Endothelial cell of umbilical vein (primary cell): ENCODE results near the gene SCML2. TPM values are rescaled to one million over a fixed set of nuclear protein-coding genes. Genes with fewer than 3 reads are reported as not detected.

Experiments
- BruUV-seq: library from RNA; stranded (reverse); fragments of 400-500 nt; replicated peaks from 2 replicates; lab custom pipeline; 2021; lab: Mats Ljungman, UMichigan
- CTCF ChIA-PET: fragments of 300-600, 350-600 bp; sonication (Branson Sonifier 250); formaldehyde crosslinking; loops from one replicate; lab custom pipeline; 2021; ENCODE audit warnings: antibody characterized with exemption, inconsistent platforms; lab: Charles Lee
- POLR2A ChIA-PET: fragments of 300-600, 350-600 bp; sonication (Branson Sonifier 250); formaldehyde crosslinking; loops from one replicate; lab custom pipeline; 2021; ENCODE audit warnings: antibody characterized with exemption, inconsistent platforms; lab: Charles Lee
- DNase-seq: peaks from one replicate; pipeline ENCODE4 v3.0.0-alpha.2; 2011; ENCODE audit warnings: low read depth, low spot score
- FAIRE-seq: peaks from 2 replicates; lab custom pipeline; 2011; peaks lifted over from hg19 to GRCh38; lab: Jason Lieb, UNC
- H2AFZ ChIP-seq: 2 replicates; pipeline ENCODE4 v1.6.0; 2012; ENCODE audit warnings: low read depth, low read length, control low read depth, inconsistent platforms
- H3K27ac ChIP-seq: 2 replicates; pipeline ENCODE4 v1.5.1; 2011; ENCODE audit warnings: low read depth, mild to moderate bottlenecking, control low read depth, low read length, moderate library complexity; ENCODE audit not compliant: insufficient read depth
- H3K27me3 ChIP-seq, 2 experiments: 2 replicates each; pipeline versions ENCODE4 v1.6.0 to v1.6.1; 2011; ENCODE audit warnings: low read length in 2 of 2, mixed read lengths in 1 of 2; ENCODE audit not compliant: control insufficient read depth in 2 of 2, insufficient read depth in 2 of 2
- H3K36me3 ChIP-seq, 2 experiments: 2 replicates in 1 of 2; 3 replicates in 1 of 2; pipeline ENCODE4 v1.5.1; 2011; ENCODE audit warnings: low read length in 2 of 2, mild to moderate bottlenecking in 1 of 2, moderate library complexity in 1 of 2; ENCODE audit not compliant: control insufficient read depth in 2 of 2, insufficient read depth in 2 of 2; ENCODE audit errors: extremely low read depth in 1 of 2
- H3K4me1 ChIP-seq: 3 replicates; pipeline ENCODE4 v1.5.1; 2011; ENCODE audit warnings: mild to moderate bottlenecking, low read length; ENCODE audit not compliant: control insufficient read depth, insufficient read depth; ENCODE audit errors: extremely low read depth
- H3K4me2 ChIP-seq: 2 replicates; pipeline ENCODE4 v1.6.1; 2011; ENCODE audit warnings: low read length, control low read depth, mixed read lengths; ENCODE audit not compliant: insufficient read depth
- H3K4me3 ChIP-seq, 3 experiments: fragments of 200-600 bp in 1 of 3; sonication (generic), shearing (Covaris generic) in 1 of 3; replicated peaks in 1 of 3; 2 replicates each; pipeline ENCODE4 v1.5.1; 2011 to 2016; ENCODE audit warnings: control low read depth in 3 of 3, low read length in 3 of 3, mild to moderate bottlenecking in 2 of 3, inconsistent platforms in 1 of 3, low read depth in 1 of 3, moderate library complexity in 1 of 3; ENCODE audit not compliant: insufficient read depth in 1 of 3
- H3K79me2 ChIP-seq: 2 replicates; pipeline ENCODE4 v1.6.0; 2012; ENCODE audit warnings: low read length, inconsistent platforms; ENCODE audit not compliant: control insufficient read depth, insufficient read depth
- H3K9ac ChIP-seq: replicated peaks from 2 replicates; pipeline ENCODE3; 2011; ENCODE audit warnings: low read length, control low read depth; ENCODE audit not compliant: insufficient read depth; ENCODE audit errors: extremely low read depth
- H3K9me1 ChIP-seq: replicated peaks from 3 replicates; pipeline ENCODE4 v1.6.0; 2011; ENCODE audit warnings: mild to moderate bottlenecking, low read length; ENCODE audit not compliant: control insufficient read depth, insufficient read depth; ENCODE audit errors: extremely low read depth
- H3K9me3 ChIP-seq: replicated peaks from 2 replicates; pipeline ENCODE4 v1.5.1; 2012; ENCODE audit warnings: low read length, inconsistent platforms; ENCODE audit not compliant: control insufficient read depth, insufficient read depth
- H4K20me1 ChIP-seq: replicated peaks from 2 replicates; pipeline ENCODE3; 2011; ENCODE audit warnings: mild to moderate bottlenecking, low read length; ENCODE audit not compliant: control insufficient read depth, insufficient read depth; ENCODE audit errors: extremely low read depth
- EZH2 ChIP-seq: IDR thresholded peaks from 2 replicates; pipeline ENCODE4 v1.6.1; 2012; ENCODE audit warnings: borderline replicate concordance, low read depth, mild to moderate bottlenecking, moderate library complexity, low read length, inconsistent platforms; ENCODE audit not compliant: severe bottlenecking
- FOS ChIP-seq: IDR thresholded peaks from 2 replicates; pipeline ENCODE4 v1.6.1; 2011; ENCODE audit warnings: mild to moderate bottlenecking, low read length, moderate library complexity, borderline replicate concordance; ENCODE audit not compliant: insufficient read depth
- GATA2 ChIP-seq: IDR thresholded peaks from 2 replicates; pipeline ENCODE4 v1.7.0; 2011; ENCODE audit warnings: low read depth, mild to moderate bottlenecking, moderate library complexity, mixed read lengths, low read length; ENCODE audit not compliant: insufficient read length, insufficient read depth
- JUN ChIP-seq: IDR thresholded peaks from 2 replicates; pipeline ENCODE4 v1.6.1; 2011; ENCODE audit warnings: borderline replicate concordance, low read depth; ENCODE audit not compliant: insufficient read length, insufficient read depth
- MYC ChIP-seq: IDR thresholded peaks from one replicate; pipeline ENCODE4 v1.6.1; 2011; ENCODE audit warnings: mild to moderate bottlenecking, low read depth, low read length
- POLR2A ChIP-seq: IDR thresholded peaks from 2 replicates; pipeline ENCODE4 v1.6.1; 2012; ENCODE audit warnings: low read depth, mild to moderate bottlenecking, control low read depth, low read length
- POLR2AphosphoS5 ChIP-seq: IDR thresholded peaks from 2 replicates; pipeline ENCODE4 v1.6.1; 2012; ENCODE audit warnings: low read depth, mild to moderate bottlenecking, control low read depth, low read length, moderate library complexity; ENCODE audit not compliant: insufficient read depth
- dilution Hi-C: fragments of 300-500 bp; cut with MboI; formaldehyde crosslinking; loops from one replicate; pipeline ENCODE4 v1.15.0; 2019; ENCODE audit warnings: low sequenced_read_pairs; ENCODE audit not compliant: extremely low pct_ligation_motif_present
- intact Hi-C: fragments of 100-400 bp; cut with micrococcal nuclease; formaldehyde crosslinking; loops from one replicate; pipeline ENCODE4 v1.10.0; 2022
- polyA plus RNA-seq, 4 experiments: library from polyadenylated mRNA; depleted of rRNA in 3 of 4; stranded (reverse) in 3 of 4; unstranded in 1 of 4; fragments of >200 nt; gene quantifications; 2 replicates each; pipeline versions ENCODE4 v1.2.1 to v1.2.3, GENCODE V29; 2011 to 2012; ENCODE audit warnings: missing spikeins in 1 of 4
- total RNA-seq: library from RNA; stranded (reverse); gene quantifications from 2 replicates; pipeline ENCODE4 v1.2.3, GENCODE V29; 2021
- TF ChIP-seq, protein P1 (sequence below), 2 donors: IDR thresholded peaks; 1 replicate in 1 of 2; 2 replicates in 1 of 2; pipeline ENCODE4 v1.5.1; 2011; ENCODE audit warnings: low read length in 2 of 2, mild to moderate bottlenecking in 2 of 2, moderate library complexity in 2 of 2, control low read depth in 1 of 2, inconsistent platforms in 1 of 2, low read depth in 1 of 2; ENCODE audit not compliant: insufficient read depth in 1 of 2; ENCODE audit errors: extremely low read depth in 1 of 2
- TF ChIP-seq, protein P2 (sequence below): IDR thresholded peaks from 2 replicates; pipeline ENCODE4 v1.6.1; 2011; ENCODE audit not compliant: insufficient read depth, insufficient read length

SCML2 gene
- total and polyA plus RNA-seq, 2 donors (not counting 3 experiments of a cell fraction or from before 2014, with no cell fraction given), result 1.4 to 2.7 TPM

DNA sequence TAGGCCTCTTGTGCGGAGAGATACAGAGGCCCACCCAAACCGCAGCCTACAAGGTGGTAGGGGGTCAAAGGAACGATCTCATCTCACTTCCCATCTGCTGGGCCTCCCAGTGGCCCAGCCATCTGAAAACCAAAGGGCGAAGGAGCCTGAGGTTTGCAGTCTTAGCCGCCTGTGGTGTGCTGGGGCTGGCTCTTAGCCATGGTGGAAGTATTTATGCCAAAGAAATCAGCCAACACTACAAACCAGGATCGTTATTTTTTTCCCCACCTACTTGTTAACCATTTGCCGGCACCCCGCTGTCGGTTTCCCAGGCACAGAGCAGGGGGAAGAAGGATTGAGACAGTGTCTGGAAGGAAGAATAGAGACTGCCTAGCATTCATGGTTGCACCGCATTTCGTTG lies 40.0 kb upstream of the SCML2 start:
- H3K9me1 ChIP-seq, result no peaks in the 10 kb centered on the region
- CTCF ChIA-PET, result interaction anchor here (1.5 kb wide), 1 partner anchor 940 kb away, joined by 5 read pairs; no protein-coding TSS in a partner anchor
- H3K9ac ChIP-seq, result no peak overlapping the region
- TF ChIP-seq GATA2 (no peak), POLR2A (no peak), MYC (no peak), EZH2 (no peak), FOS (no peak), POLR2AphosphoS5 (no peak), JUN (no peak)
- TF ChIP-seq, protein P1, sequence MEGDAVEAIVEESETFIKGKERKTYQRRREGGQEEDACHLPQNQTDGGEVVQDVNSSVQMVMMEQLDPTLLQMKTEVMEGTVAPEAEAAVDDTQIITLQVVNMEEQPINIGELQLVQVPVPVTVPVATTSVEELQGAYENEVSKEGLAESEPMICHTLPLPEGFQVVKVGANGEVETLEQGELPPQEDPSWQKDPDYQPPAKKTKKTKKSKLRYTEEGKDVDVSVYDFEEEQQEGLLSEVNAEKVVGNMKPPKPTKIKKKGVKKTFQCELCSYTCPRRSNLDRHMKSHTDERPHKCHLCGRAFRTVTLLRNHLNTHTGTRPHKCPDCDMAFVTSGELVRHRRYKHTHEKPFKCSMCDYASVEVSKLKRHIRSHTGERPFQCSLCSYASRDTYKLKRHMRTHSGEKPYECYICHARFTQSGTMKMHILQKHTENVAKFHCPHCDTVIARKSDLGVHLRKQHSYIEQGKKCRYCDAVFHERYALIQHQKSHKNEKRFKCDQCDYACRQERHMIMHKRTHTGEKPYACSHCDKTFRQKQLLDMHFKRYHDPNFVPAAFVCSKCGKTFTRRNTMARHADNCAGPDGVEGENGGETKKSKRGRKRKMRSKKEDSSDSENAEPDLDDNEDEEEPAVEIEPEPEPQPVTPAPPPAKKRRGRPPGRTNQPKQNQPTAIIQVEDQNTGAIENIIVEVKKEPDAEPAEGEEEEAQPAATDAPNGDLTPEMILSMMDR (IDR thresholded peaks at IDR 0.05; ENCODE audit: extremely low read depth in 1 of 2, insufficient read depth in 1 of 2, low read depth in 1 of 2, low read length in 2 of 2), result no peak
- TF ChIP-seq, protein P2, sequence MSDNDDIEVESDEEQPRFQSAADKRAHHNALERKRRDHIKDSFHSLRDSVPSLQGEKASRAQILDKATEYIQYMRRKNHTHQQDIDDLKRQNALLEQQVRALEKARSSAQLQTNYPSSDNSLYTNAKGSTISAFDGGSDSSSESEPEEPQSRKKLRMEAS, result no peak
- H3K27me3 ChIP-seq, result no peaks in the 10 kb centered on the region
- BruUV-seq, result no TSS peak
- H2AFZ ChIP-seq, result no peak overlapping the region
- no peak for FAIRE-seq
- intact Hi-C loops, result no loop called here
- POLR2A ChIA-PET, result no interaction called here
- no peak for DNase-seq
- no peak overlapping the region for H3K4me3 ChIP-seq
- no peaks in the 10 kb centered on the region for H3K79me2 ChIP-seq
- no peaks in the 10 kb centered on the region for H4K20me1 ChIP-seq
- no peaks in the 10 kb centered on the region for H3K4me1 ChIP-seq
- no peaks in the 10 kb centered on the region for H3K36me3 ChIP-seq
- H3K4me2 ChIP-seq, result no peak overlapping the region
- dilution Hi-C loops, result no loop called here
- no peak overlapping the region for H3K27ac ChIP-seq
- H3K9me3 ChIP-seq, result no peaks in the 10 kb centered on the region
